Prostate gland (tissue), 2 donors: ENCODE results near the gene CCDC167.

Source experiments
- CTCF ChIP-seq, 4 experiments: fragments of 200-600 bp in 2 of 4; fragments of 450-650 bp in 2 of 4; sonication (generic) in 2 of 4; IDR thresholded peaks; 1 replicate in 3 of 4; 2 replicates in 1 of 4; pipeline ENCODE4 v1.5.1; 2016 to 2019; ENCODE audit warnings: antibody characterized with exemption in 4 of 4, mild to moderate bottlenecking in 2 of 4, moderate library complexity in 2 of 4
- POLR2A ChIP-seq: fragments of 450-650 bp; IDR thresholded peaks from one replicate; pipeline ENCODE4 v1.6.1; 2016; ENCODE audit warnings: antibody characterized with exemption, mild to moderate bottlenecking
- POLR2AphosphoS5 ChIP-seq: sonication (generic); formaldehyde crosslinking; IDR thresholded peaks from one replicate; pipeline ENCODE4 v1.6.1; 2017; ENCODE audit warnings: antibody characterized with exemption

DNA sequence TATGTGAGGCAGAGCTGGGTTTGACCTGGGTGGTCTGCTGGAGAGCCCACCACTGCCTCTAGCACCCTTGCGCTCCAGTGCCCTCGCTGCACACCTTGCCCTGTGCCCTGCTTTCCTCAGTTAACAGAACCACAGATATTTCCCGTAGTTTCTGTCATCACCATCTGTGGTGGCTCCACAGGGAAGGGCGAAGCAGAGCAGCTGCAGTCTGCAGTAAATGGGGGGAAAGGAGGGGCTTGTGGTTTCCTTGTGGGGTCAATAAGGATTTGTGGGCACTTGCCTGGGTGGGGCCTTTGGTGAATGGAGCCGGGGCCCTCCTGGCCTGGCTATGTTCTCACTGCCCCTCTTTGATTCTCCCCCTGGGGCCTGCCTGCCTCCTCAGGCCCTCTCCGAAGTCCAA is 21.2 kb upstream of the CCDC167 start:
- TF ChIP-seq CTCF (IDR thresholded peaks at IDR 0.05) (no peak), POLR2AphosphoS5 (no peak), POLR2A (no peak)
